D341Med (cell line): ENCODE data around the gene IL1RAPL2.
"Not testable (repeated sequence)": the region's sequence is repeated elsewhere in the genome, so short reads cannot be mapped to it uniquely, and the experiment has no call there.

Experiments used
- DNase-seq: peaks from one replicate; pipeline ENCODE4 v3.0.0; 2012; ENCODE audit warnings: low spot score

The IL1RAPL2 gene

DNA sequence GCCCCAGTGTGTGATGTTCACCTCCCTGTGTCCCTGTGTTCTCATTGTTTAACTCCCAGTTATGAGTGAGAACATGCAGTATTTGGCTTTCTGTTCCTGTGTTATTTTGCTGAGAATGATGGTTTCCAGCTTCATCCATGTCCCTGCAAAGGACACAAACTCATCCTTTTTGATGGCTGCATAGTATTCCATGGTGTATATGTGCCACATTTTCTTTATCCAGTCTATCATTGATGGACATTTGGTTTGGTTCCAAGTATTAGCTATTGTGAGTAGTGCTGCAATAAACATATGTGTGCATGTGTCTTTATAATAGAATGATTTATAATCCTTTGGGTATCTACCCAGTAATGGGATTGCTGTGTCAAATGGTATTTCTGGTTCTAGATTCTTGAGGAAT, 1239.7 kb downstream of the IL1RAPL2 start:
- DNase-seq, result not testable (repeated sequence)

DNA sequence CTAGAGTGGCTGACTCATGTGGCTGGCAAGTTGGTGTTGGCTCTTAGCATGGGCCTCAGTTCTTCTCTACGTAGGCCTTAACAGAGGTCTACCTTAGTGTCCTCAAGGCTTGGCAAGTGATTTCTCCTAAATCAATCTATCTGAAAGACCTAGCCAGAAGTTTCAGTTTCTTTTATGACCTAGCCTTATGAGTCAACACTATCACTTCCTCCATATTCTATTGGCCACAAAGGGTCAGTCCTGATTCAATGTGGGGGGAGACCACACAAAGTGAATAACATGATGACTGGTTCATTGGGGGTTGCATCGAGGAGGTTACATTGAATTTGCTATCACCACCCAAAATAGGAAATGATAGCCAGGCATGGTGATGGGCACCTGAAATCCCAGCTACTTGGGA, 1250.5 kb downstream of the IL1RAPL2 start:
- no peak for DNase-seq
